ENCODE results near the gene AUTS2.

Gene AUTS2

DNA sequence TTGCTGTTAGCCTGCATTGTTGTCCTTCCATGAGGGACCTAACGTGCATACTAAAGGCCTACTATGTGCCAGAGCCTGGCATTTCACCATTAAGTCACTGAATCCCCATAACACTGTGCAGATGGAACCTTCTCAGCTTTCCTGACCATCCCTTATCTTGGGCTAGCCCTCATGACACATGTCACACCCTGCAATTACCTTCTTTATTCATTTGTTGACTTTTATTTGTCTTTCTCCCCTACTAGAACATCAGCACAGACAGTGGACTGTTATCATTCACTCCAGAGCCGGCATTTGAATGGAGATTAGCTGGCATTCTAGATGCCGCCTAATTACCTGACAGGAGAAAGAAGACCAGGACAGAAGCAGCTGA is 1062.5 kb downstream of the AUTS2 start:
- DNase-seq: no peak

- no peak for DNase-seq
These were observed 1065.4 kb downstream of the AUTS2 start for GRCh38 chr7:70663680-70664079.

- no peak for DNase-seq
These were observed 1067.7 kb downstream of the AUTS2 start for GRCh38 chr7:70665997-70666396.

DNA sequence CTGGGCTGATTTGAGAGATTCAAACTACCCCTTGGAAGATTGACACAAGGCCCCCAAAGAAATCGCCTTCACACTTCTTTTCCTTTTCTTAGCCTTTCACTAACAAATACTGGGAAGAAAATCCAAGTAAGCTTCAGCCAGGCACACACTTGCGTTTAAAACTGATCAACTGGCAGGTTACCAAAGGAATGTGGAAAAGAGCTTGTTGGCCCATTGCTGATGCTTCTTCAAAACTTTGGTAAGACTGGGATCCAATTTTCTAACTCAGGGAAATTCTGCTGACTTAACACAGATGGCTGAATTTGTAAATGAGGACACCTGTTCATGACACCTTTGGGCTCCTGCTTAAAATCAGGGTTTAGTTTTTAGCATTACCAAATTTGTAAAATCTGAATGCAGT is 1069.1 kb downstream of the AUTS2 start:
- no peak for DNase-seq

GRCh38 chr7:70668606-70669358 is 1070.5 kb downstream of the AUTS2 start:
- no peak for DNase-seq

DNA sequence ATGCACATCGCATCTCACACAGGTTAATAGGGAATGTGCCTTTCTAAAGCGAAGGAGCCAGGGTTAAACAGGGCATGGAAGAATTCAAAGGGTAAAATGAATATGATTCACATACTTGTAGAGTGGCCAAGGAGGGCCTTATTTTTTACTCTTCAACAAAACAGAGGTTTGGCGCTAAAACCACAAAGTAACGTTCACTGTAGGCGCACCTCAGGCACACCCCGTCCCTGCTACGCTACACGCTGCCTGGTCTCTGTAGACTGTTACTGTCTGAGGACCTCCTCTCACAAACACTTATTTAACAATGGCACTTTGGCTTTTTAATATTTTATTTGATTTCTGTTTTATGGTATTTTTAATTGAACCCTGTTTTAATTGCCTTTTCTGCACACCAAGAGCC is 1071.6 kb downstream of the AUTS2 start:
- DNase-seq: no peak

DNA sequence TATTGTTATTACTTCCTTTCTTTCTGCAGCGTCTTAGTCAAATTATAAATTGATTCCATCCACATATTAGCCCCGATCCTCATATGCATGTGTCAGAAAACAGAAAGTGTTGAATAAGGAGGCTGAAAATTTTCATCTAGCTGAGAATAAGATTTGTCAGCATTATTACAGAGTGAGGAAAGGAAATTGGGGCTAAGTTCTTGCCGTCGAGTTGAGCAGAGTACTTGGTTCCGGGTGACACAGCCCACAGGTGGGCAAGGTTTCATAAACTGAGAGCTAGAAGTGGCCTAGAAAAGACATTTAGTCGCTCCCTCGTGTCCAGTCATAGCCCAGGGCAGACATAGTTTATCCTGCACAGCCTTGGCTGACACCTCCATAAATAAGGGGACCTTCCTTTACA is 1072.0 kb downstream of the AUTS2 start:
- no peak for DNase-seq

- no peak for DNase-seq
These were observed 1075.7 kb downstream of the AUTS2 start for GRCh38 chr7:70673778-70674570.

DNA sequence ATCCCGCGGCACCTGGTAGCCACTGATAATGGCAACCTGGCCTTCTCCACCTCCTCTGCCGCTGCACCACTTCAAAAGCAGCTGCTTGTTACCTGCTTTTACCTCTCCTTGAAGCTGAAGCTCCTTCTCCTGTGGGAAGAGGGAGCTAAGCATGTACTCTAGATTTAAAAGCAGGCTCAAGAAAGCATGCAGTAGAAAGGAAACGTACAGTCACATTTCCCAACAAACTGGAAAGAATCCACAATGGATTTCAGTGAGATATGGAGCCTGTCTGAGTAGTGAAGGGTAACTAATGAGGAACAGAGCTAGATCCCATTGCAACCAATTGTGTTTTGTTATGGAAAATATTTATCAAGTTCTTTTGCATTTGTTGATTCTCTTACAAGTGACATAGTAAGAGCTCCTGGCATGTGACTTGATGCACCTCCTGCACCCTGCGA is 1076.3 kb downstream of the AUTS2 start:
- no peak for DNase-seq

DNA sequence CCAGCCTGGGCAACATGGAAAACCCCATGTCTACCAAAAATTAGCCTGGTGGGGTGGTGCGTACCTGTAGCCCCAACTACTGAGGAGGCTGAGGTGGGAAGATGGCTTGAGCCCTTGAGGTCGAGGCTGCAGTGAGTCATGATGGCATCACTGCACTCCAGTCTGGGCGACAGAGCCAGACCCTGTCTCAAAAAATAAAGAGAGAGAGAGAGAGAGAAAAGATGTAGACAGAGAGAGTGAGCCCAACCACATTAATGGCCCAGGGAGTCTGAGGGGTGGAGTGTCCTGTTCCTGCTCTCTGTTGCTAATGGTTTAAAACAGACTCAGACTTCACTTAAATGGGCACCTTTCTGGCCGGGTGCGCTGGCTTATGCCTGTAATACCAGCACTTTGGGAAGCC is 1078.0 kb downstream of the AUTS2 start:
- no peak for DNase-seq

DNA sequence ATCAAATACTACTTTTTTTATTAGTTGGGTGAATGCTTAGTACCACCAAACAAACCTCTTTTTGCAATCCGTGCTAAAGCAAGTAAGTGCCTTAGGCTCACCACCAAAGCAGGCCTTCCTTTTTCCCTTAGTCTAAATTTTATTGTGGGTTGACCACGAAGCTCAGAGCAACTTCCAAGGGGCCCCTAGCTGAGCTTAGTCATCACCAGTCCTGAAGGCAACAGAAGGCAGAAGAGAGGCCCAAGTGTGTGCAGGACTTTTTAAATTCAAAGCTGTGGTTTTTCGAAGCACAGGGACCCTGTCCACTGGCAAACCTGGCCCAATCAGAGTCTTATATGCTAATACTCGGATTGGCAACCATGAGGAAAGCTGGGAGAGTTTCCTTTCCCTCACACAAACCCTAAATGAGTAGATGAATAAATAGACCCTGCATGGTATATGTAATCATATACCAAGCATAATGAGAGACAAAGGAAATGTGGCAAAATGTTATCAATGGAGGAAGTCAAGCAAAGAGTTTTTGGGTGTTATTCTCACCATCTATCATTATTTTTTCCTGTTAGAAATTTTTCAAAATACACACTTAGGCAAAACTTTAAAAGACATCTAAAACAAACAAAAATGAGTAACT is 1080.5 kb downstream of the AUTS2 start:
- DNase-seq: no peak

DNA sequence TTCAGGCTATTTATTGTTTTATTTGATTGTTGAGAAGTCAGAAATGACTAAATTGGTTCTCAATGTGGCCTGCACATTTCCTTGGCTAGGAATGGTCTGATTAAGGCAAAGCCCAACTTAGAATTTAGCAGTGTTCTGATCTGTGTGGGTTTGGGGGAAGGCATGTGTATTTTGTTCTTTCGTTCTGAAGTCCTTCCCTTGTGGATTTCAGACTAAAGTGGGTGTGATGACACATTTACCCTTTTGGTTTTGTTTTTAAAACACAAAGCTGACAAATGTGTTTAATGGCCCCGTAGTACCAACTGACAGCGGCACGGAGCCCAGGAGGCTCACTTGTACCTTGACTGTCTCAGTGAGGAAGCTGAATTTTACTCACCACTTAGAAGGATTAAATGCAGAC is 1081.4 kb downstream of the AUTS2 start:
- no peak for DNase-seq

- DNase-seq: no peak
These were observed 1082.0 kb downstream of the AUTS2 start for GRCh38 chr7:70680306-70680705.

DNA sequence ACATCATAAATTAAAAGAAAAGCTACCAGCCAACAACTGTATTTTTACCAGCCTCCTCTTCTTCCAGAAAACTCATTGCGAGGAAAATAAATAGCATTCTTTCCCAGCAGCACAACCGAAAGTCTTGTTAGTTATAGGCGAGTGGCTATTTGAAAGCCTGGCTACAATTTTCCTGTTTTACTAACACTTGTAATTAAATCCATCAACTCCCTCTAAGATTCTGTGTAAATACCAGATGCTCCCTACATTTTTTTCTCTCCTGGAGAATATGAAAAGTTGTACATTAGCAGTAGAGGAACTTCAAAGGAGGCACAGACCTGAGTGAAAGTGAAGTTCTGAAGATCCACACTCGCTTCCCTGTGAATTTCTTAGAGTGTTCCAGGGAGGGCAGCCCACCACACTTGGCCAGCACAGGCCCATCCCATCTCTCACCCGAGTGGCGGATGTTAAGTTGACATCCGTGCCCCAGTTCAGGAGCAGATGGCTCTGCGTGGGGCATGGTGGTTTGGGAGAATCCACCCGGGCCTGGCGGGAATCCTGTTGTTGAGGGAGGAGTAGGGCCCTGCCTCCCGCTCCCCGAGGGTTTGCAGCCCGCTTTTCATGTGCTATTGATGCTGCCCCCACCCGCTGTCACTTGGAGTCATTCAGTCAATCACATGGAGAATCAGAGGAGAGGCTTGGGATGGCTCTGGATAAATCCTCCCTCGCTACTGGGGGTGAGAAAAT is 1082.6 kb downstream of the AUTS2 start:
- DNase-seq: no peak

DNA sequence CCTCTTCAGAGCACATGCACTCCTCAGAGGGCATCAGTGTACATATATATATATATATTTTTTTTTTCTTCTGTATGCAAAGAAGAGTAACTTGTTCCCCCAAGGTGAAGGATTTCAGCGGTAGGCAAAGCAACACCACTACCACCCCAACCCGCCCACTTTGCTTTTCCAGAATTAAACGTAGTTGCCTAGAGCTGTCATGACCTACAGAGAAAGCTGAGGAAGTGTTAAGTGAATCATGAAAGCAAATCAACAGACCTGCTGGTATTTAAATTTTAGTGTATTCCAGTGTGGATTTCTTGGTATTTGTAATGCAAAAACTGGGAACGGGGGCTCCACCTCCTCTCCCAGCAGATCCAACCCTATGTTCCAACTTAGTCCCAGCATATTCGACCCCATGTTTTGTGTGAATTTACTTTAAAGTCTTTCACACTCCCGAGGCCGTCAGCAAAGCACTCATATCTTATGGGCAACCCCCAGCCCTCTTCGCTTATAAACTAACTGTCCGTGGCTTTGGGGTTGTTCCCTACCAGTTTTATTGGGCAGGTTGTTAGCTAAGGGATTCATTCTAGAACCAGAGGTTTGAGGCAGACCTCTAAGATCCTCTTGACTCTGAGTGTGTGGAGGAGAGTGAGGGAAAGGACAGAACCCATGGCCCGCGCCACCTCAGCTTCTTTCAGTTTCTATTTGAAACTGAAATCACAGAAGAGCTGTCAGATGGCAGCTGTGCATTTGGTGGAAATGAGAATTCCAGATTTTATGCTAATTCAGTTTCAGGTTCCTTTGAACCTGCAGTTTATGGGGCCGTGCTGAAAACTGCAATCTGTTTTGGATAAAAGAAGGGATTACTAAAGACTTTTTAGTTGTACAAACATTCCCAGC is 1083.4 kb downstream of the AUTS2 start:
- DNase-seq: peak; percentile 15

- DNase-seq: no peak
These were observed 1085.9 kb downstream of the AUTS2 start for GRCh38 chr7:70684173-70684572.

DNA sequence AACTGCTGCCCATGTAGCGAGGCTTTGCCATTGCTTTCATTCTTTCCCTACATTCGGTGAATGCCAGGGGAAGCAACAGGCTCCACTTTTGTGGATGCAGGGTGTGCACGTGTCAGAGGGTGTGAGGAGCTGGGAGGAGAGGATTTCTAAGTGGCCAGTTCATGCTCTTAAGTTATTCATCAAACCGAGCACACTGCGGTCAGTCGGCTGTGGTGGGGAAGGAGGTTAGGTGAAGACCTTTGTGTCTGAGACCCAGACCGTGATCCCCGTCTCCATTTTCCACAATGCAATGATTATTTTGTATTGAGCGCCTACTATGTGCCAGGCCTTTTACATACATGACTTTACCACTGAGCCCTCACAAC is 1095.0 kb downstream of the AUTS2 start:
- DNase-seq: no peak

DNA sequence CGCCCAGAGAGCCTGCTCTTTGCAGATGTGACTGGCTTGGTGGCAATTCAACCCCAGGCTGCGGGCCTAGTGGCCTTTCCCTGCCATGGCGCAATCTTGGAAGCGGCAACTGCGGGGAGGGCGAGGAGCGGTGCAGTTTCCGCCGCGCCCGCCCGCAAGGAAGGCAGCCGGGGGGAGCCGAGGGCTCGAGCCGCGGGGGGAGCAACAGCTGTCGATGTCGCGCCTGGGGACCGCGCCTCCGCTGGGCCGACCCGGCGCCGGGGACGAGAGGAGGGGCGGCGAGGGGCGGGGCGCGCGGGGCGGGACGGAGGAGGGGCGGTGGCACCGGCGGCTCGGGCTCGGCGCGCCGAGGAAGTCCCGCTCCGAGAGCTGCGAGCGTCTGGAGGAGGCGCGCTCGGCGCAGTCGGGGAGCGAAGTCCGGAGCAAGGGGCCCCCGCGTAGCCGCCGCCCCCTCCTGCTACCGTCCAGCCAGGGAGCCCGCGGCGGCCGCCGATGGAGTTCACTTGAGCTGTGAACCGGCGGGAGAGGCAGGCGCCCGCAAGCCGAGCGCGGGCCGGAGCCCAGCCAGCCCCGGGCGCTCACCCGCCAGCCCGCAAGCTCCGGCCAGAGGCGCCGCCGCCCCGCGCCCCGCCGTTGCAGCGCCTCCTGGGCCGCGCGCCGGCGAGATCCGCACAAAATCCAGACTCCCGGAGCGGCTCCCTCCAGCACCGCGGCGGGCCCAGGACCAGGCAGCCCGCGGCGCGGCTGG is 1095.6 kb downstream of the AUTS2 start:
- no peak for DNase-seq

GRCh38 chr7:70694434-70694970 is 1096.2 kb downstream of the AUTS2 start:
- no peak for DNase-seq

DNA sequence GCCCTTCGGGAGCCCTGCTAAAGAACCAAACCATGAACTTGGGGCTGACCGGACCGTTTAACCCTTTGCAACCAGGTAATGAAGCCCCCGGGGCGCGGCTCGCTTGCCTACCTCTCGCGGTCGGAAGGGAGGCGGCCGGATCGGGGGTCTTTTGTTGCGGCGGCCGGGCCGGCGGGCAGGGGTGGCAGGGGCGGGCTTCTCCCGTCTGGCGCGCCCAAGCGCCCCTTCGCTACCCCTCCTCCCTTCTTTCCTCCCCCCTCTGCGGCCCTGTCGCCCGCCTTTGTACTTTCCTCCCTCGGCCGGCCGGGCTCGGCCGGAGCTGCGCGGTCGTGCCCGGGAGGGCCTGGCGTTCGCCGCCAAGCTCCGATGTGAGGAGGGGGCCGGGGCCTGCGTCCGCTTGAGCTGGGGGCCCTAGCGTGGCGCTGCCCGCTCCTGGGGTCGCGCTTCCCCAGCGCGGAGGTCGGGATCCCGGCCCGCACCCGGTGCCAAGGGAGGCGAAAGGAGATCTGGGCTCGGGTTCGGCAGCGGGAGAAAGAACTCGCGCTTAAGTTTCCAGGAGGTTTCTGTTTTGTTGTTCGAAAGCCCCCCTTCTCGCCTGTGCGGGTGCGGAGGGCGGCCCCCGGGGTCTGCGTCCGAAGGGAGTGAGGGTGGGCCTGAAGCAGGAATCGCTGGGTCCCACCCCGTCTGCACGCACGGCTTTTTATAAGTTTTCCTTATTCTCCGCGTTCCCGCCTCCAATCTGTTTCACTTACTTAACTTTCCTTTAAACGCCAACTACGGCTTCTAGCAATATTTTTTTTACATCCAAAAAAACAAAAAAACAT is 1096.9 kb downstream of the AUTS2 start:
- DNase-seq: no peak

DNA sequence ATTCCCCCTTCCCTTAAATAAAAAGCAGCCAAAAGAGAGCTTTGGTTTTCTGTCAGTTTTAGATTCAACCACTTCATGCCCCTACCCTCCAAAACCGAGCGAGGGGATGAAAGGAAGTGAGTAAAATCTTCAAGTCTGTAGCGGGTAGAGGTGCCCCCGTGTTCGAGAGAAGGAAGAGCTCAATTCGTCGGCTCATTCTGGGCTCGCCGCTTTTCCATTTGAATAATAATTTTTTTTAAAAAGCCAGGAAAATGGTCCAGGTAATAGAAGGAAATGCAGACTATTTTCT is 1097.5 kb downstream of the AUTS2 start:
- DNase-seq: no peak
